Osteocyte (in vitro differentiated cells): ENCODE data around the gene SLC16A9. TPM values are rescaled to one million over a fixed set of nuclear protein-coding genes. Genes with fewer than 3 reads are reported as not detected.
"Not testable (repeated sequence)": the region's sequence is repeated elsewhere in the genome, so short reads cannot be mapped to it uniquely, and the experiment has no call there.

ENCODE experiments used
- DNase-seq: peaks from one replicate; pipeline ENCODE4 v3.0.0; 2021; ENCODE audit warnings: mixed read lengths; ENCODE audit not compliant: unreplicated experiment; ENCODE audit errors: extremely low spot score
- H3K27ac Mint-ChIP-seq: one replicate; pipeline ENCODE4 v1.8.0; 2021; ENCODE audit warnings: mild to moderate bottlenecking, mixed read lengths; ENCODE audit not compliant: unreplicated experiment
- H3K27me3 Mint-ChIP-seq: one replicate; pipeline ENCODE4 v1.8.0; 2021; ENCODE audit warnings: mixed read lengths; ENCODE audit not compliant: unreplicated experiment
- H3K36me3 Mint-ChIP-seq: one replicate; pipeline ENCODE4 v1.8.0; 2021; ENCODE audit warnings: mixed read lengths; ENCODE audit not compliant: unreplicated experiment
- H3K4me1 Mint-ChIP-seq: one replicate; pipeline ENCODE4 v1.8.0; 2021; ENCODE audit warnings: mixed read lengths; ENCODE audit not compliant: unreplicated experiment
- H3K4me3 Mint-ChIP-seq: one replicate; pipeline ENCODE4 v1.8.0; 2021; ENCODE audit warnings: mild to moderate bottlenecking, moderate library complexity, mixed read lengths; ENCODE audit not compliant: unreplicated experiment
- H3K9me3 Mint-ChIP-seq: one replicate; pipeline ENCODE4 v1.8.0; 2021; ENCODE audit warnings: mixed read lengths; ENCODE audit not compliant: unreplicated experiment
- CTCF ChIP-seq: fragments of 200-600 bp; sonication (generic); IDR thresholded peaks from 2 replicates; pipeline ENCODE4 v1.5.0; 2021; ENCODE audit warnings: antibody characterized with exemption, mild to moderate bottlenecking, moderate library complexity
- total RNA-seq: library from RNA; stranded (reverse); gene quantifications from 2 replicates; pipeline ENCODE4 v1.2.1, GENCODE V29; 2021

Gene SLC16A9
- total RNA-seq, 1 donor from 2014 or later: 0.32 TPM

GRCh38 chr10:59750155-59750945 lies 40.7 kb upstream of the SLC16A9 start:
- Mint-ChIP-seq H3K4me3 (no peak overlapping the region), H3K9me3 (no peaks in the 10 kb centered on the region), H3K36me3 (no peaks in the 10 kb centered on the region), H3K4me1 (no peaks in the 10 kb centered on the region), H3K27me3 (peaks cover 51% of the 10 kb centered on the region), H3K27ac (no peak overlapping the region)
- DNase-seq: no peak
- no peak for TF ChIP-seq CTCF

- H3K27ac Mint-ChIP-seq: no peak overlapping the region
- no peaks in the 10 kb centered on the region for H3K4me1 Mint-ChIP-seq
- H3K27me3 Mint-ChIP-seq: peaks cover 49% of the 10 kb centered on the region
- H3K9me3 Mint-ChIP-seq: no peaks in the 10 kb centered on the region
- TF ChIP-seq CTCF: no peak
- H3K4me3 Mint-ChIP-seq: no peak overlapping the region
- no peak for DNase-seq
- H3K36me3 Mint-ChIP-seq: no peaks in the 10 kb centered on the region
Observed at GRCh38 chr10:59748834-59749233, 39.2 kb upstream of the SLC16A9 start.

DNA sequence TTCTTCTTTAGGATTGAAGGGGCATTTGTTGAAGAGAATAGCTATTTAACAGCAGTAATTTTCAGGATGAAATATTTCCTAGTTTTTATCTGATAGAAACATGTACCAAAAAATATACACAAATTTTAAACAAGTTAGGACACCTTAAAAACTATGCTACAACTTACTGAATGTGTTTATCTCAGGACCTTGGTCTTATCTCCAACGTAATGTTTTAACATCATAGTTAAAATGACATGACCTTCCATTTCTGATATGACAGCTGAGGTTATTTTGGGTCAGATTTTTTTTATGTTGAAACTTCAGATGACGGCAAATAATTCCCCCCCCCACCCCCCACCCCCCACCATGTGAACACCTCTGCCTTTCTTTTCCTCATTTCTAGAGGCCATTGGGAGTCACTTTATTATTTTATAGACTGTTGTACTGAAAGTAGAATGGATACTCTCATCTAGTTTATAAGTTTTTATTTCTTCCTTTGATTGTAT lies 35.6 kb upstream of the SLC16A9 start:
- Mint-ChIP-seq H3K27ac (no peak overlapping the region), H3K4me1 (no peaks in the 10 kb centered on the region), H3K36me3 (no peaks in the 10 kb centered on the region), H3K27me3 (peaks cover 20% of the 10 kb centered on the region), H3K9me3 (no peaks in the 10 kb centered on the region), H3K4me3 (no peak overlapping the region)
- no peak for DNase-seq
- TF ChIP-seq CTCF: no peak

- H3K4me1 Mint-ChIP-seq, H3K27ac Mint-ChIP-seq, DNase-seq, H3K36me3 Mint-ChIP-seq, H3K9me3 Mint-ChIP-seq, H3K4me3 Mint-ChIP-seq: not testable (repeated sequence)
- H3K27me3 Mint-ChIP-seq: peaks cover 20% of the 10 kb centered on the region
Observed at GRCh38 chr10:59744762-59745161, 35.1 kb upstream of the SLC16A9 start.

GRCh38 chr10:59744156-59744555 lies 34.5 kb upstream of the SLC16A9 start:
- not testable (repeated sequence) for H3K36me3 Mint-ChIP-seq, H3K4me3 Mint-ChIP-seq, H3K9me3 Mint-ChIP-seq, H3K4me1 Mint-ChIP-seq, H3K27ac Mint-ChIP-seq, DNase-seq
- peaks cover 20% of the 10 kb centered on the region for H3K27me3 Mint-ChIP-seq

GRCh38 chr10:59741583-59741982 lies 31.9 kb upstream of the SLC16A9 start:
- DNase-seq: no peak
- H3K9me3 Mint-ChIP-seq: no peaks in the 10 kb centered on the region
- no peak overlapping the region for H3K27ac Mint-ChIP-seq
- no peak for TF ChIP-seq CTCF
- peaks cover 23% of the 10 kb centered on the region for H3K27me3 Mint-ChIP-seq
- no peak overlapping the region for H3K4me3 Mint-ChIP-seq
- H3K36me3 Mint-ChIP-seq: no peaks in the 10 kb centered on the region
- no peaks in the 10 kb centered on the region for H3K4me1 Mint-ChIP-seq
